Stimulated activated CD8-positive, alpha-beta memory T cell treated with anti-CD3 and anti-CD28 coated beads, Interleukin-7, amount 100 ng/mL, for 4 hours (primary cell): ENCODE measurements around the gene ATP8B2.
"Not testable (repeated sequence)": the region's sequence is repeated elsewhere in the genome, so short reads cannot be mapped to it uniquely, and the experiment has no call there.

Source experiments
- DNase-seq, 2 donors: peaks; one replicate each; pipeline ENCODE4 v3.0.0-alpha.2; 2020; ENCODE audit warnings: low read depth in 2 of 2

ATP8B2 gene

GRCh38 chr1:154324669-154325582 is at the start of gene ATP8B2:
Gene ATP8B2 (plus strand): TSS chr1:154325525. CDS start chr1:154328142, 2,617 bp downstream.
- peak; percentile 60 to 71 for DNase-seq

- DNase-seq = no peak
Measured at GRCh38 chr1:154276797-154277196, 48.5 kb upstream of the ATP8B2 start.

- DNase-seq = not testable (repeated sequence)
Measured at GRCh38 chr1:154287591-154287990, 37.7 kb upstream of the ATP8B2 start.

GRCh38 chr1:154288661-154289060 is 36.7 kb upstream of the ATP8B2 start:
- no peak for DNase-seq

GRCh38 chr1:154290921-154291320 is 34.4 kb upstream of the ATP8B2 start:
- DNase-seq = no peak

- no peak for DNase-seq
Measured at GRCh38 chr1:154295408-154296235, 29.7 kb upstream of the ATP8B2 start.

GRCh38 chr1:154301582-154301981 is 23.7 kb upstream of the ATP8B2 start:
- DNase-seq = no peak

GRCh38 chr1:154304664-154305337 is 20.5 kb upstream of the ATP8B2 start:
- no peak for DNase-seq

- DNase-seq = no peak
Measured at GRCh38 chr1:154306151-154306550, 19.2 kb upstream of the ATP8B2 start.

- not testable (repeated sequence) for DNase-seq
Measured at GRCh38 chr1:154307670-154308270, 17.6 kb upstream of the ATP8B2 start.

GRCh38 chr1:154309136-154309535 is 16.2 kb upstream of the ATP8B2 start:
- not testable (repeated sequence) for DNase-seq

- not testable (repeated sequence) for DNase-seq
Measured at GRCh38 chr1:154312229-154313065, 12.9 kb upstream of the ATP8B2 start.

GRCh38 chr1:154313066-154313356 is 12.3 kb upstream of the ATP8B2 start:
- DNase-seq = no peak

GRCh38 chr1:154314226-154314625 is 11.1 kb upstream of the ATP8B2 start:
- DNase-seq = not testable (repeated sequence)

- DNase-seq = no peak
Measured at GRCh38 chr1:154316704-154317103, 8.6 kb upstream of the ATP8B2 start.

- no peak for DNase-seq
Measured at GRCh38 chr1:154318386-154318785, 6.9 kb upstream of the ATP8B2 start.

GRCh38 chr1:154320882-154321608 is 4.3 kb upstream of the ATP8B2 start, which contains the start of gene AQP10:
Gene AQP10 (plus strand): TSS chr1:154321093. CDS start chr1:154321156, 63 bp downstream.
- no peak for DNase-seq

GRCh38 chr1:154321609-154321934 is 3.8 kb upstream of the ATP8B2 start:
- DNase-seq = not testable (repeated sequence)

- no peak for DNase-seq
Measured at GRCh38 chr1:154323493-154323892, 1.8 kb upstream of the ATP8B2 start.

- DNase-seq = no peak
Measured at GRCh38 chr1:154324241-154324640, 1.1 kb upstream of the ATP8B2 start.
